Measurements from ENCODE around the gene FAM228B.

DNA sequence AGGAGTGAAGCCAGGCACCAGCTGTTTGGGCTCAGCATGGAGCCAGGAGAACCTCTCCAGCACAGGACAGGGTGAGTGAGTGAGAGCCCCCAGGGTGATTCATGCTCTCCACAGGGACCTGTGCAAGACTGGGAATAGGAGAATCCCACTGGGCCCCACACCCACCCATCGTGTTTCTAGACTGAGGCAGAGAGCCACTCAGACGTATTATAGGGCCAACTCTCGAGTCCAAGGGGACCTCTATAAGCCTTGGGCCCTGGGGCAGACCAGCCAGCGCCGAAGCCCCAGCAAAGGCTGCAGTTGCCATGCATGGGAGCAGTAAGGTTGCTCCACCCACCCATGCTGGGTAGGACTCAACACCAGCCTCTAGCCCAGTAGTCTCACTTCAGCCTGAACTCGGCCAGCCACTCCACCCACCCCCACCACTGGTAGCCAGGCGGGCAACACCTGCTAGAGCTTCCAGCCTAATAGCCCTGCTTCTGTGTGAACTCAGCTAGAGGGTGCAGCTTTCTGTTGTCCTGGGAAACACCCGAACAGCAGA lies 19.1 kb upstream of the FAM228B start:
- no peak for TF ChIP-seq ZNF146 (CRISPR knock-in tag; IDR thresholded peaks at IDR 0.05; ENCODE audit: unreplicated experiment)
- no peak for TF ChIP-seq SAP30 (IDR thresholded peaks at IDR 0.05; ENCODE audit: borderline replicate concordance, insufficient read depth, low read depth, low read length, poor library complexity, severe bottlenecking)
- TF ChIP-seq, protein P1, sequence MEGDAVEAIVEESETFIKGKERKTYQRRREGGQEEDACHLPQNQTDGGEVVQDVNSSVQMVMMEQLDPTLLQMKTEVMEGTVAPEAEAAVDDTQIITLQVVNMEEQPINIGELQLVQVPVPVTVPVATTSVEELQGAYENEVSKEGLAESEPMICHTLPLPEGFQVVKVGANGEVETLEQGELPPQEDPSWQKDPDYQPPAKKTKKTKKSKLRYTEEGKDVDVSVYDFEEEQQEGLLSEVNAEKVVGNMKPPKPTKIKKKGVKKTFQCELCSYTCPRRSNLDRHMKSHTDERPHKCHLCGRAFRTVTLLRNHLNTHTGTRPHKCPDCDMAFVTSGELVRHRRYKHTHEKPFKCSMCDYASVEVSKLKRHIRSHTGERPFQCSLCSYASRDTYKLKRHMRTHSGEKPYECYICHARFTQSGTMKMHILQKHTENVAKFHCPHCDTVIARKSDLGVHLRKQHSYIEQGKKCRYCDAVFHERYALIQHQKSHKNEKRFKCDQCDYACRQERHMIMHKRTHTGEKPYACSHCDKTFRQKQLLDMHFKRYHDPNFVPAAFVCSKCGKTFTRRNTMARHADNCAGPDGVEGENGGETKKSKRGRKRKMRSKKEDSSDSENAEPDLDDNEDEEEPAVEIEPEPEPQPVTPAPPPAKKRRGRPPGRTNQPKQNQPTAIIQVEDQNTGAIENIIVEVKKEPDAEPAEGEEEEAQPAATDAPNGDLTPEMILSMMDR (IDR thresholded peaks at IDR 0.05 in 2 of 3, conservative IDR thresholded peaks at IDR 0.05 in 1 of 3; ENCODE audit: insufficient read depth in 2 of 3, low read depth in 1 of 3, low read length in 3 of 3), result no peak
- no peak for TF ChIP-seq TCF7L2 (IDR thresholded peaks at IDR 0.05; ENCODE audit: low read depth, low read length)
- TF ChIP-seq ZNF695 (CRISPR knock-in tag; IDR thresholded peaks at IDR 0.05), result no peak
